Measurements from ENCODE around the gene CACNG1.

GRCh38 chr17:67095803-67096202, 51.4 kb downstream of the CACNG1 start:
- TF ChIP-seq REST (IDR thresholded peaks at IDR 0.05) (no peak), CEBPB (IDR thresholded peaks at IDR 0.05) (no peak), SMC3 (IDR thresholded peaks at IDR 0.05) (no peak), POLR2A (IDR thresholded peaks at IDR 0.05; ENCODE audit: low read length) (no peak), EHMT2 (IDR thresholded peaks at IDR 0.05; ENCODE audit: low read depth) (no peak), RAD21 (conservative IDR thresholded peaks at IDR 0.05 in 1 of 2, IDR thresholded peaks at IDR 0.05 in 1 of 2) (no peak)

Data from A549 (cell line).